Stimulated activated CD4-positive, alpha-beta T cell treated with anti-CD3 and anti-CD28 coated beads, Interleukin-15, amount 100 ng/mL, for 48 hours (primary cell): ENCODE data around the gene MAD2L2.

Experiments
- DNase-seq, 2 donors: peaks; one replicate each; pipeline ENCODE4 v3.0.0-alpha.2; 2020; ENCODE audit warnings: low read depth in 2 of 2

MAD2L2 gene

GRCh38 chr1:11653101-11653860 lies 27.7 kb downstream of the MAD2L2 start:
- DNase-seq: no peak

- no peak for DNase-seq
Observed at GRCh38 chr1:11652203-11652780, 28.7 kb downstream of the MAD2L2 start.

DNA sequence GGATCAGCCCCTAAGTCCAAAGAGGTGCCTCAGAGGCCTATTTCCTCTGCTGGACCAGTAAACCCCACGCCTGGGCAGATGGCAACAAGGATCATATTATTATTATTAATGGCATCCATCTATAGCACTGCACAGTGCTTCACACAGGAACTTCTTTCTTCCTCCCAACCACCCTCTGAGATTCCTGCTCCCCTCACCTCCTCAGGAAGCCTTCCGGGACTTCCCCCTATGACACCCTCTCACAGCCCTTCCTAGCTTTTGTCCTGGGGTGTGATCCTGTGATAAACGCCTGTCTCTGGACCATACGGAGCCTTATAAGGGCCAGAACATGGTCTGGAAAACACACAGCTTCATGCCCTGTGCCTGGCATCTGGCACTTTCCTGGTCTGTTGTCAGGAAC lies 29.9 kb downstream of the MAD2L2 start:
- DNase-seq: no peak

GRCh38 chr1:11650331-11650991 lies 30.5 kb downstream of the MAD2L2 start:
- peak; percentile 77 to 78 for DNase-seq

DNA sequence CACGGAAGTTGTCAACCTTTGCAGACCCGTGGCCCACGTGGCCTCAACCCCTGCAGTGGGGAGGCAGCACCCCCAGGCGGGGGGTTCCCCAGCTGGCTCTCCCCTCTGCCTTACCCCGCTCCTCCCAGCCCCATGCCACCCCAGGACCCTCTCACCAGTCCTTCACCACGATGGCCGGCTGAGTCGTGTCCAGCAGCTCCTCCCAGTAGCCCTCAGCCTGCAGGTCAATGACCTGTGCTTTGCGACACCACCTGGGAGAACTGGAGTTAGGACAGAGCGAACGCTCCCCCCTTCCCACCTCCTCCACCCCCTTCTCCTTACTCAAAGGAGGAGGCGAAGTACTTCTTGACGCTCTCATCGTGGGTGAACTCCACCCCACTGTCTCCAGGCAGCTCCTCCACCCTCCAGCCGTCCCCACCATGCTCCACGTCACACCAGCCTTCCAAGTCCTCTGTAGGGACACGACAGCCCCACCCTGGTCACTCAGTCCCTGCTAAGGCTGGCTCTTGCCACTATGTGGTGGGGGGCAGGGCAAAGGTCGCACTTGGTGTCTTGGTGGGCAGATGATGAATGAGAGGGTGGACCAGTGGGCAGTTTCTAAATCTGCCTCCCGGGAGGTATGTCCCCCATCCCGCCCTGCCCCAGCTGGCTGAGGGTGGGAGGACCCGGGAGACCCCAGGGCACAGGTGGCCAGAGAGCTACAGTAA lies 31.2 kb downstream of the MAD2L2 start:
- no peak for DNase-seq

- no peak for DNase-seq
Observed at GRCh38 chr1:11649237-11649623, 31.7 kb downstream of the MAD2L2 start.

DNA sequence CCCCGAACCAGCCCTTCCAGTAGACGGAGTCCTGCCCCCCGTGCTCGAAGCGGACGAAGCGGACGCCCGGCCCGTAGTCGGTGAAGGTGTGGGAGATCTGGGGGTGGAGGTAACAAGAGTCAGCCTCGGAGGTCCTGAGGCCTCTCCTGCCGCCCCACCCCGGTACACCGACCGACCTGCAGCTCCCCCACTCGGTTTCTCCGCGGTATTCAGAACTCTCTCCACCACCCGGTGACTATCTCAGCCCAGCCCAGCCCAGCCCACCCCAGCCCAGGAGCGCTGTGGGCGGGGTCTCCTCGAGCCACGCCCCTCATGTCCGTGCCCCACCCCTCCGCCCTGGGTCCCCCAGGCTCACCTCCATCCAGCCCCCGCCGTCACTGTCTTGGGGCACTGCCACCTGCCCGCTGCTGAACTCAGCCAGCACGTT lies 32.2 kb downstream of the MAD2L2 start:
- DNase-seq: no peak

DNA sequence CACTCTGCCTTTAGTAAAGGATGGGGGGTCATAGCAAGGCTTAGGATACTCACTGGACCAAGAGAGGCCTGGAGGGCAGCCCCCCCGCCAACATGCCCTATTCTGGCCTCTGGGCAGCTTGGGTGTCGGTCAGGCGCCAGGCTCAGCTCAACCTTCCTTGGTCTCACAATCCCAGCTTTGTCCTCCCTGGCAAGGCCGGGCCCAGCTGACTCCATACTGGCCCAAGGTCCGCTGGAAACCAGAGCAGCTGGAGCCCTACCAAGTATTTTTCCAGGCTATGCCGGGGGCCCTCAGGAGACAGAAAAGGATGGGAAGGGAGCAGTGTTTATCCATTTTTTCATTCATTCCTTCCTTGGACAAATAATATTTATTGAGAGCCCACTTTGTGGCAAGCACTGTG lies 32.9 kb downstream of the MAD2L2 start:
- no peak for DNase-seq

- DNase-seq: no peak
Observed at GRCh38 chr1:11647333-11647732, 33.6 kb downstream of the MAD2L2 start.

DNA sequence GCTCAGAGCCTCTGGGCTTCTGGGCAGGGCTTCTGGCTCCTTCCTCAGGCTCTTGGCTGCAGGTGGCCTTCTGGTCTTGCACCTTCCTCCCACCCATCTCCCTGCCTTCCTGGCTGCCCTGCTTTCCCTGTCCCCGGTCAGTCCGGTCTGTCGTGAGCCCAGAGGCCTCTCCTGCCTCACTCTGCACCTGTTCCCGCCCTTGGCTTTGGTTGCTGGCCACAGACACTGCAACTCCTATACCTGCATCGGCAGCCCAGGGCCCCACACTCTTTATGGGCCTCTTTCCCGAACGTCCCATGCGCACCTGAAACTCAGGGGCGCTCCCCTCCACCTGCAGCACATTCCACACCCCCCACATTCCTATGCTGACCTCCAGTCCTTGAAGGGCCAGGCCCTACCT lies 34.6 kb downstream of the MAD2L2 start:
- DNase-seq: no peak

GRCh38 chr1:11645670-11646265 lies 35.2 kb downstream of the MAD2L2 start:
- peak; percentile 56 to 77 for DNase-seq

DNA sequence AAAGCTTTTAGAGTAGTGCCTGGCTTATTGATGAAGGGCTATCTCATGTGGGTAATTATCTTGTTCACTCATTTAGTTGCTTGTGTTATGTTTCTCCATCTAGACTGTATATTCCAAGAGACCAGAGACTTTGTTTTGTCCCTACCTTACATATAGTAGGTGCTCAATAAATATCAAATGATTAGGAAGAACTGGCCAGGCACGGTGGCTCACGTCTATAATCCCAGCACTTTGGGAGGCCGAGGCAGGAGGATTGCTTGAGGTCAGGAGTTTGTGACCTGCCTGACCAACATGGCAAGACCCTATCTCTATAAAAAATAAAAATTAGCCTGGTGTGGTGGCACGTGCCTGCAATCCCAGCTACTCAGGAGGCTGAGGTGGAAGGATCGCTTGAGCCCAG lies 35.7 kb downstream of the MAD2L2 start:
- no peak for DNase-seq

- DNase-seq: no peak
Observed at GRCh38 chr1:11643782-11644181, 37.2 kb downstream of the MAD2L2 start.

- peak; percentile 32 to 55 for DNase-seq
Observed at GRCh38 chr1:11642418-11643017, 38.4 kb downstream of the MAD2L2 start.

GRCh38 chr1:11641776-11642305 lies 39.1 kb downstream of the MAD2L2 start:
- DNase-seq: no peak

GRCh38 chr1:11640944-11641343 lies 40.0 kb downstream of the MAD2L2 start:
- DNase-seq: no peak

DNA sequence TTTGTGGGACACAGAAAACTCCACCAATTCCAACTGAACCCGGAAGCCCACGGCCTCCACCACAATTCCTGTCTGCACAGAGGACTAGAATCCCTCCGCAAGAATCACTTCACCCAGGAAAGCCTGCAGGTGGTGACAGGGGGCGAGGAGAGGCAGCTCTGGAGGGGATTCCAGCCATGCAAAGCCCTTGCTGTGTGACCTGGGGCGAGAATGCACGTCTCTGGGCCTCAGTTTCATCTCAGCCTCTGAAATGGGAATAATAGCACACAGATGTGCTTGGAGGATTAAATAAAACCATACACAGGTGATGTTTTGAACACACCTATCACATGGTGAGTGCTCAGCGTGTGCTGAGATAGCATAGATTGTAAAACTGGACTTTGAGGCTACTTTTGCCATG lies 40.8 kb downstream of the MAD2L2 start:
- no peak for DNase-seq

DNA sequence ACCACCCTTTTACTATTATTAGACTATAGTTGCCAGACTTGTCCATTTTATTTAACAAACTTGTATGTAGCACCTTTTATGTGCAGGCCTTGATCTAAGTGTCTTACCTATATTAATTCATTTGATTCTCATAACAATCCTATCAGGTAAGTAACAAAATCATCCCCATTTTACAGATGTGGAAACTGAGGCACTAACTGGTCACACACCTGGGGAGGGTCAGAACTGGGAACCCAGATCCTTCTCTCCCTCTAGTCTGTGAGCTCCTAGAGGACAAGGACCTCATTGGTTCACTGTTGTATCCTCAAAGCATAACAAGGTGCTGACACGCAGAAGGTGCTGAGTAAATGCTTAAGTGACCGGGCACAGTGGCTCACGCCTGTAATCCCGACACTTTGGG lies 41.6 kb downstream of the MAD2L2 start:
- no peak for DNase-seq

- DNase-seq: no peak
Observed at GRCh38 chr1:11638121-11638520, 42.8 kb downstream of the MAD2L2 start.

DNA sequence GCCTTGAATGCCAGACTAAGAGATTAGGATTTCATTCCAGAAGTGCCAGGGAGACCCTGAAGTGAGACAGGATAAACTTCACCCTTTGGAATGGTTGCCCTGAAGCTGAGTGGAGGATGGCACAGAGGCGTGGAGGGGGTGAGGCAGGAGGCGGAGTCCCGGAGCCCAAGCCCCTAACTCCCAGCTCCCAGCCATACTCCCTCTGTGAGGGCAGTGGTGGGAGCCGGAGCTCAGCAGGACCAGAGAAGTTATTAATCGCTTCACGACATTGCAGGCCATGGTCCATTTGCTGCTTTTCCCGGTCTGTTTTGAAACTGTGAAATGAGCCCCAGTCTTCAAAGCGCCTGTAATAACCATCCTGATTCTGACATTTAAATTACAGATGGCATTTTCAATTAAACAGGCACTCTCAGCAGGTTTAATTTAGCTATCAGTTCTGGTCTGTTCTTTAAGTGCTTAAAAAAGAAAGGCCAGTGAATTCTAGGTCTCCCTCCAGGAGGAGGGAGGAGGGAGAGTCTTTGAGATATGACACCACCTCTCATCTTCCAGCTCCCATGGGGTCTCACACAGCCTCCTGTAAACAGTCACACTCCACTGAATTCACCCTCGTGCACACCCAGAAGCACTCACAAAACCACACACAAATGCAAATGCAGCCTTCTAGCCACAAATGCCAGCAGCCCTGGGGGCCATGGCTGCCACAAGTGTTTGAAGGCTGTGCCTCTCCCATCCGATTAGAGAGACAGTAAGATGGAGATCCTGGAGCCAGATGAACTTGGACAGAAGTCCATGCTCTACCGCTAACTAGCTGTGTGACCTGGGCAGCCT lies 46.4 kb downstream of the MAD2L2 start:
- DNase-seq: no peak
